ENCODE results near the gene TXNL4A.

The TXNL4A gene

DNA sequence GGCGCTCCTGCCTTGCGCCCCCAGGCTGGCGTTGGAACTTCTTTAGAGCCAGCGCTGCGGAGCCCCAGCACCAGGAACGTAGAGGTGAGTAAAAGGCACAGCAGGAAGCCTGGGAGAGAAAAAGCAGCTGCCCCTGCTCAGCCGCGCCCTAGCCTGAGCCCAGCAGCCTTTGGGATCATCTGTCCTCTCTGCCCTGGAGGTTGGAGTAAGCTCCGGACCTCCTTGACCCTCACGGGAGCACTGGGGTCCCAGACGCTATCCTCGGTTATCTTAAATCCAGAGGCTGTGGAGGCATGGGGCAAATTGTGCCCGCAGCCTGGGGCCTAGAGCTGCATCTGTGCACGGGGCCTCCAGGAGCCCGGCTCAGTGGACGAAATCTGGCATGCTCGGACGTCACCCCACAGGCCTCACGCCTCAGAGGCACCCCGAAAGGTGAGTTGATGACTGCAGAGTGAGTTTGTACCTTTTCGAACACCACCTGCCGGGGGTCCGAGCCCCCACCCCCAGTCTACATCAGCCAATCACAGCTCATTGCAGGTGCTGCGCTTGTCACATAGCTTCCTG lies 35.3 kb downstream of the TXNL4A start:
- H3K4me1 ChIP-seq = peaks cover 8% of the 10 kb centered on the region
- H3K4me3 ChIP-seq = no peak overlapping the region
- no peaks in the 10 kb centered on the region for H3K27me3 ChIP-seq (ENCODE audit: low read depth)
- peaks cover 8% of the 10 kb centered on the region; the same call in 1 of the 2 replicates for H3K36me3 ChIP-seq (replicated peaks)
- in situ Hi-C loops (cut with MboI; ENCODE audit: low sequenced_read_pairs) = no loop called here
- no peak for DNase-seq (ENCODE audit: low spot score in 2 of 2)
- H3K9me3 ChIP-seq = no peaks in the 10 kb centered on the region

DNA sequence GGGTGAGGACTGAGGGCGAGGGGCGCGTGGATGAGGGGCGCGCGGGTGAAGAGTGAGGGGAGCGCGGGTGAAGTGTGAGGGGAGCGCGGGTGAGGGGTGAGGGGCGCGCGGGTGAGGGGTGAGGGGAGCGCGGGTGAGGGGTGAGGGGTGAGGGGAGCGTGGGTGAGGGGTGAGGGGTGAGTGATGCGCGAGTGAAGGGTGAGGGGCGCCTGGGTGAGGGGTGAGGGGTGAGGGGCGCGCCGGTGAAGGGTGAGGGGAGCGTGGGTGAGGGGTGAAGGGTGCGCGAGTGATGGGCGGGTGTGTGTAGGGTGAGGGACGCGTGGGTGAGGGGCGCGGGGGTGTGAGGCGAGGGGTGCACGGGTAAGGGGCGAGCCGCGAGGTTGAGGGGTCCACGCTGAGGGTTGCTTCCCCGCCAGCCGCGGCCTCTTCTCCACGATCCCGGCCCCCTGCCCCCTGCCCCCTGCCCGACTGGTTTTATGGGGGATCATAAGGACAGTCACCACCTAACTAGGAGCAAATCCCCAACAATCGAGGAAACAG lies 35.8 kb downstream of the TXNL4A start:
- Histone ChIP-seq H3K4me1 (peaks cover 5% of the 10 kb centered on the region; the same call in 1 of the 2 replicates), H3K36me3 (replicated peaks) (peaks cover 8% of the 10 kb centered on the region; the same call in 1 of the 2 replicates), H3K9me3 (no peaks in the 10 kb centered on the region), H3K27me3 (ENCODE audit: low read depth) (no peaks in the 10 kb centered on the region), H3K4me3 (peak overlapping the region; percentile 56)
- in situ Hi-C loops (cut with MboI; ENCODE audit: low sequenced_read_pairs) = no loop called here
- no peak for DNase-seq (ENCODE audit: low spot score in 2 of 2)

DNA sequence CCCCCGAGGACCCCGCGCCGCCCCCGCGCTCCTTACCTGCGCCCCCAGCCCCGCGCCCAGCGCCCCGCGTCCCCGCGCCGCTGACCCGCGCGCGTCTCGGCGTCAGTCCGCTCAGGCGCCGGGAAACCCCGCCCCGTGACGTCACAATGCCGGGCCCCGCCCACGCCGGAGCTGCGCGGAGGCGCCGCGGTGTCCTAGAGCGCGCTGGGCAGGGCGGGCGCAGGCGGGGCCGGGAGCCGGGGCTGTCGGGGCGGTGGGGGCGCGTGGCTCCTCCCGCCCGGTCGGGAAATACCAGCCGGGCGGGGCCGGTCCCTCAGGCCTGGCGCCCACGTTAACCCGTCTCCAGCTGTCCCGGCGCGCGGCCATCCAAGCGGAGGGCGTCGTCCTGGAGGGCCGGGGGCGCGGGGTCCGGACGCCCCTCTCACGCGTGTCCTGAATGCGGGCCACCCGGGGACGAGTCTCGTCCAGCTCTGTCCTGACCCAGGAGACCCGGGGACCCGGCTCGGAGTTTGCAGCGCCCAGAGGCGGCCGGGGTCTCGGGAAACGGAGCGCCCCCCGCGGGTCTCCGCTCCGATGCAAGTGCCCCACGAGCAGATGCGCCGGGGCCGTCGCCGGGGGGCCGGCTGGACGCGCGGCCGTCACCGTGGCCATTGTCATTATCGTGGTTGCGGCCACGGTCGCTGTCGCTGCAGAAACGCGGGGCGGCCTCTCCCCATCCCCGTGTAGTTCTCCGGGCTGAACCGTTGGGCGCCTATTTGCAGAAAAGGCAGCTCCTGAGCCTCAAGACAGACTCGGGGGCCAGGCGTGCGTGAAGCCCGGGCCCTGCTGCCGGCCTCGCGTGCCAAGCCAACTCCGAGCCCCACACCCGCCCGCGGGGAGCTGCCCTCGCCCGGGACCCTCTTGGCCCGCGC lies 36.6 kb downstream of the TXNL4A start, which contains the start of gene SLC66A2:
TSS of gene SLC66A2 (minus strand) at position 109 of the 911 bp plus-strand sequence. CDS start 727 bp downstream, outside the sequence.
- DNase-seq (ENCODE audit: low spot score in 2 of 2) = peak; percentile 79 to 96
- Histone ChIP-seq H3K4me1 (peaks cover 5% of the 10 kb centered on the region; the same call in 1 of the 2 replicates), H3K9me3 (no peaks in the 10 kb centered on the region), H3K27me3 (ENCODE audit: low read depth) (no peaks in the 10 kb centered on the region), H3K4me3 (peak within 1 kb of the TSS; percentile 56), H3K36me3 (replicated peaks) (peaks cover 8% of the 10 kb centered on the region)
- in situ Hi-C loops (cut with MboI; ENCODE audit: low sequenced_read_pairs) = no loop called here

DNA sequence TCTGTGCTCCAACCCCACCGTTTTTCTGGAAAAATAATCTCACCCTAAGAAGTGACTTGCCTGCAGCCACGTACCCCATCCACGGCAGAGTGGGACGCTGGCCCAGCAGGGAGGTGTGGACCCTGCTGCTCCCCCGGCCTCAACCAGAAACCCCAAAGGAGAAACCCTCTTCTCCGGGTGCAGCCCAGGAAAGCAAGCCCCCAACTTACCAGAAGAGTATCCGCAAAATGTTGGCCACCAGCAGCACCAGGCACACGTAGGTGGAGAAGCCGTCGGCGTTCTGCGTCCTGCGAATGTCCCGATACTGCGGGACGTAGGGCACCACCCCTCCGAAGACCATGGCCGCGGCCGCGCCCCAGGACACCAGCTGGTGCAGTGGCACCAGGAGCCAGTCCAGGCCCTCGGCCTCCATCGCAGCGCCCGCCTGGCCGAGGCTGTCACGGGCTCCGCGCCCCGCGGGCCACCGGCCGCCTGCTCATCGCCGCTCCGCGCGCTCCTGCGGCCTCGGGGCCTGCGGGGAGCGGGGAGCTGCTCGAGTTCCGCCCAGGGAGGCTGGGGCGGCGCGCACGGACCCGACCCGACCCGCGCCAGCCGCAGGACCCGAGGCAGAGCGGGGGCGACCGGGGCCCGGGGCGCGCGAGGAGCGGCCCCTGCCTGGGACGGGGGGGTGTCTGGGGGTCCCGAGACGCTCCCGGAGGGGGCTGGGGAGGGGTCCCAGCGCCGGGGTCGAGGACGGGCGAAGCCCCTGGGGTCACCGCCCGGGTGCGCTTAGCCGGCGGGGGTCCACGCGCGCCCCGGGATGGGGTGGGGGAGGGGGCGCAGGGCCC lies 37.6 kb downstream of the TXNL4A start:
- in situ Hi-C loops (cut with MboI; ENCODE audit: low sequenced_read_pairs) = no loop called here
- H3K9me3 ChIP-seq = no peaks in the 10 kb centered on the region
- DNase-seq (ENCODE audit: low spot score in 2 of 2) = peak in 1 of 2 experiments; percentile 40
- peak overlapping the region; percentile 47 for H3K4me3 ChIP-seq
- H3K27me3 ChIP-seq (ENCODE audit: low read depth) = no peaks in the 10 kb centered on the region
- H3K36me3 ChIP-seq (replicated peaks) = peaks cover 8% of the 10 kb centered on the region
- peaks cover 5% of the 10 kb centered on the region; the same call in 1 of the 2 replicates for H3K4me1 ChIP-seq

DNA sequence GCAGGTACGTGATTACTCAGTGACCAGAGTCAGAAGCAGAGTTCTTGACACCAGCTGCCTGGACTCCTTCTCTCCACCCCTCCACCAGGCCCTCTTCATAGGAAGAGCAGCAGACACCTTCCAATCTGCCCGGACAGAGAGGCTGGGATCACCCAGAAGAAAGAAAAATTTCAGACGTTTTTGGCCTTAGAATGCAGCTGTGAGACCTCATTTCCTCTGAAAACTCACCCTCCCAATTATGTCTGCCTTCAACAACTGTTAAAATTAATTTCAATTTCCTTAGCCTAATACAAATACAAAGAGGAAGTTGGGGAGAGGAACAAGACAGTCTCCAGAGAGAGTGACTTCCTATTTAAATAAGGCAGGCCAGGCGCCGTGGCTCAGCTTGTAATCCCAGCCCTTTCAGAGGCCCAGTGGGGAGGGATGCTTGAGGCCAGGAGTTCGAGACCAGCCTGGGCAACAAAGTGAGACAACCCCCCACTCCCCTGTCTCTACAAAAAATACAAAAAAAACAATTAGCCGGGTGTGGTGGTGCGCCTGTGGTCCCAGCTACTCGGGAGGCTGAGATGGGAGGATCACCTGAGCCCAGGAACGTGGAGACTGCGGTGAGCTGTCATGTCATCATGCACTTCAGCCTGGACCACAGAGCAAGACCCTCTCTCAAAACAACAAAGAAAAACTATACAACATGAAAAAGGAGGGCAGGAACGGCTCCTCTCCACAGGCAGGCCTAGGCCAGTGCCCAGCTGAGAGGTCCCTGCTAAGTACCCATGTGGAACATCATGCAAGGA lies 38.5 kb downstream of the TXNL4A start:
- in situ Hi-C loops (cut with MboI; ENCODE audit: low sequenced_read_pairs) = no loop called here
- H3K27me3 ChIP-seq (ENCODE audit: low read depth) = no peaks in the 10 kb centered on the region

DNA sequence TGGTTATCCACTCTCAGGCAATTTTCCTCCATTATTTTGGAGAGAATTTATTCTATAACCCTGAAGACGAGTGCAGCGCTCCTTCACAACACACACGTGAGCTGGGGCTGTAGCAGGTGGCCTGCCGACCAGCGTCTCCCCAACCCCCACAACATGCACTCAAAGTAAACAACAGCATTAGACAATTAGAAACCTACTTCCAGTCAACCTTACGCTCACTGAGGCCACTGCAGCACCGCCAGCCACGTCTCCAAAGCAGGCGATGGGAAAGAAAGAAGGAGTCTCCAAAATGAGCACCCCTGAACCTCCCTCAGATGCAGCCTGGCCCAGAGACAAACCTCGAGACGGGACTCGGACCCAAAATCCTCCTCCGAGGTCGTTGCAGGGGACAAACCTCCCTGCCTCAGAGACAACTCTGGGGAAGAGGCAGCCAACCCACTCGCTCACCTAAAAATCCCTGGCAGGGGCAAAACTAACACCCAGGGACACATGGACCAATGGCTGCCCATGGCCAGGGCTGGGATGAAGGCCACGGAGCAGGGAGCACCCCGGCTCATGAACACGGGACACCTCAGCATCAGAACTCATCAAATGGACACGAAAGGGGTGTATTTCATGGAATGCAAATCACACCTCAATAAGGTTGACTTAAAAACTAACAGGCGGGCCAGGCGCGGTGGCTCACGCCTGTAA lies 39.5 kb downstream of the TXNL4A start:
- in situ Hi-C loops (cut with MboI; ENCODE audit: low sequenced_read_pairs) = no loop called here
- Histone ChIP-seq H3K4me1 (0 out of 2 replicates have a peak, but pooled peaks cover 5% of the 10 kb centered on the region), H3K36me3 (replicated peaks) (peaks cover 8% of the 10 kb centered on the region), H3K9me3 (no peaks in the 10 kb centered on the region), H3K4me3 (no peak overlapping the region), H3K27me3 (ENCODE audit: low read depth) (no peaks in the 10 kb centered on the region)
- peak in 1 of 2 experiments; percentile 5 for DNase-seq (ENCODE audit: low spot score in 2 of 2)

More for the DNA sequence above, 38.5 kb downstream of the TXNL4A start:
- DNase-seq (ENCODE audit: low spot score in 2 of 2) = peak in 1 of 2 experiments; percentile 9
- H3K4me1 ChIP-seq = peaks cover 5% of the 10 kb centered on the region; the same call in 1 of the 2 replicates
- H3K9me3 ChIP-seq = no peaks in the 10 kb centered on the region
- peaks cover 8% of the 10 kb centered on the region for H3K36me3 ChIP-seq (replicated peaks)
- H3K4me3 ChIP-seq = peak overlapping the region; percentile 47

DNA sequence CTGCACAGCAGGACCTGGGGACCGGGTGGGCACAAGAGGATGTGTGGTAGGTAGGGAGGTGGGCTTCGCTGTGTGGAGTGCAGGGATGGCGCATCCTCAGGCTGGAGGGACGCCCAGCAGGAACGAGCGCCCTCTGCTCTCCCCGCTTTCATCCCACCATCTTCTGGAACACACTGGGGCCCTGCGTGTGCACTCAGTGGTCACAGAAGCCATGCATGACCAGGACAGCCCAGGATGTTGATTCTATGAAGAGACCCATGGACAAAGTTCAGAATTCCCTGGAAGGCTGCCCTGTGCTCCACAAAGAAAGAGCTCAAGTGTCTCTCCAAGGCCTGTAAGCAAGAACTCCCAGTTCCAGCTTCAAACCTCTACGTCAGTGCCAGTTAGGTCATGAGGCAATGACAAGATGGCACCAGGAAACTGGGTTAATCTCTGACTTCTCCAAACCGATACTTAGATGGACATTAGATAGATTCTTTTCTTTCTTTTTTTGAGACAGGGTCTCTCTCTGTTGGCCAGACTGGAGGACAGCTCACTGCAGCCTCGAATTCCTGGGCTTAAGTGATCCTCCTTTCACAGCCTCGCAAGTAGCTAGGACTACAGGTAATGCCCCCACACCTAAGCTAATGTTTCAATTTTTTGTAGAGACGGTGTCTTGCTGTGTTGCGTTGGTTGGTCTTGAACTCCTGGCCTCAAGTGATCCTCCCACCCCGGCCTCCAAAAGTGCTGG lies 40.3 kb downstream of the TXNL4A start:
- Histone ChIP-seq H3K4me1 (0 out of 2 replicates have a peak, but pooled peaks cover 5% of the 10 kb centered on the region), H3K9me3 (no peaks in the 10 kb centered on the region)

DNA sequence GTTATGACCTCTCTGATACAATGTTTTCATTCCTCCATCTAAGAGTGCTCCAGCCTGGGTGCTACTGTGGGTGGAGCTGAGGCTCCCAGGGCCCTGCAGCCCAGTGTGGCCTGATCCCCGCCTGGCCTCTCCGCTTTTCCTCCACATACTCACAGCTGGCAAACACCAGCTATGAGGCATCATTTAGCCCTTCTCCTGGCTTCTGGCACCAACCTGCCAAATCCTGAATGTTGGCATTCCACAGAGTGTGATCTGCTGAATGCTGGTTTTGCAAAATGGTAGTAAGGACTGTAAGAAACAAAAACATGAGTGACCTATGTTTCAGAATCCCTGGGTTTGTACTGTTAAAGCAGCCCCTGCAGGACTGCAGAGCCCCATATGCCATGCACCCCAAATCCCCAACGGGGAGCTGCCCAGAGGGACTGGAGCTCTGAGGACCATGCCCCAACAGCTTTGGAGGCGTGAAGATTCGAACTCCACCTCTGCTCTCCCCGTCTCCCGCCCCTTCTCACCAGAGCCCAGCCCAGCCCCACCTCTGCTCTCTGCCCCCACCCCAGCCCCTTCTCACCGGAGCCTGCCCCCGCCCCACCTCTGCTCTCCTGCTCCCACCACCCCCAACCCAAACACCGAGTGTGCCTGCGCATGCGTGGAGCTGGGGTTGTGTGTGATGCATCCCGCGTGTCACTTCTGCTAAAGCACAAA lies 41.2 kb downstream of the TXNL4A start:
- in situ Hi-C loops (cut with MboI; ENCODE audit: low sequenced_read_pairs) = no loop called here
- peaks cover 17% of the 10 kb centered on the region for H3K36me3 ChIP-seq (replicated peaks)

More for the DNA sequence above, 40.3 kb downstream of the TXNL4A start:
- Histone ChIP-seq H3K27me3 (ENCODE audit: low read depth) (no peaks in the 10 kb centered on the region), H3K4me3 (no peak overlapping the region), H3K36me3 (replicated peaks) (peaks cover 9% of the 10 kb centered on the region)
- no peak for DNase-seq (ENCODE audit: low spot score in 2 of 2)
- in situ Hi-C loops (cut with MboI; ENCODE audit: low sequenced_read_pairs) = no loop called here

DNA sequence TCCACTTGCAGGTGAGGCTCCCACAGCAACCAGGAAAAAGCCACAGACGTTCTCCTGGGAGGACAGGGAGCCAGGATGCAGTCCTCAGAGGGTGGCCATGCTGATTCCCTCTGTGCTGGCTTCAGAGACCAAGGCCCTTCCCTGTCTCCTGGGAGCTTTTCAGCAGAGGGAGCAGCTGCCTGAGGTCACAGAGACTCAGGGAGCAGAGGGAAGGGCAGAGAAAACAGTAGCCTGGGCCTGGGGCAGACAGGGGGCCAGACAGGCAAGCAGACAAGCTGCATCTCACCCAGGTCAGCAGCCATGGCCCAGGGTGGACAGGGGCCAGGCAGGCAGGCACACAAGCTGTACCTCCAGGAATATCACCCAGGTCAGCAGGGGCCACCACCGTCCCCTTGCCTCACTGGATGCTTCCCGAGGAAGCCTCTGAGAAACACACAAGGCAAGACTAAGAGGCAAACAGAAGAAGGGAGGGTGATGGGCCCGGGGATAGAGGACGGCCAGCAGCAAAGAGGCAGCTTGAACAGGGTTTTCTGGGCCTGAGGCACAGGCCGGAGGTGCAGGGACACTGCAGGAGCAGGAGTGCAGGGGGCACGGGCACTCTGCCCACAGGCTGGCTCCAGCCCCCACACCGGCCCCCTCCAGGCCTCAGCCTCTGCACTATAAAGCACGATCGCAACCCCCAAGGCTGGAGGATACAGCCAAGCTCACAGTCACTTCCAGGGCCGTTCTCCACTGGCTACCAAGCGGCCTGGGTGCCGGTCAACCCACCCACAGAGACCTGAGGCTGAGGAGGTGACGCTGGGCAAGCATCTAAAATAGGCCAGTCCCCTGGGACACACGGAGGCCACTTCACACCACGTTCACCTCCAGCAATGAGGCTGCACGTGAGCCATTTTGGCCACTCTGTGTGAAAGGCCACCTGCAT lies 43.0 kb downstream of the TXNL4A start:
- no peaks in the 10 kb centered on the region for H3K9me3 ChIP-seq
- no peak overlapping the region for H3K4me3 ChIP-seq
- peaks cover 31% of the 10 kb centered on the region for H3K36me3 ChIP-seq (replicated peaks)
- no peaks in the 10 kb centered on the region for H3K27me3 ChIP-seq (ENCODE audit: low read depth)
- H3K4me1 ChIP-seq = 0 out of 2 replicates have a peak, but pooled peaks cover 5% of the 10 kb centered on the region
- in situ Hi-C loops (cut with MboI; ENCODE audit: low sequenced_read_pairs) = no loop called here
- peak in 1 of 2 experiments; percentile 7 for DNase-seq (ENCODE audit: low spot score in 2 of 2)

More for the DNA sequence above, 41.2 kb downstream of the TXNL4A start:
- H3K4me3 ChIP-seq = no peak overlapping the region
- no peaks in the 10 kb centered on the region for H3K27me3 ChIP-seq (ENCODE audit: low read depth)
- peak in 1 of 2 experiments; percentile 4 for DNase-seq (ENCODE audit: low spot score in 2 of 2)
- H3K4me1 ChIP-seq = 0 out of 2 replicates have a peak, but pooled peaks cover 5% of the 10 kb centered on the region
- H3K9me3 ChIP-seq = no peaks in the 10 kb centered on the region

DNA sequence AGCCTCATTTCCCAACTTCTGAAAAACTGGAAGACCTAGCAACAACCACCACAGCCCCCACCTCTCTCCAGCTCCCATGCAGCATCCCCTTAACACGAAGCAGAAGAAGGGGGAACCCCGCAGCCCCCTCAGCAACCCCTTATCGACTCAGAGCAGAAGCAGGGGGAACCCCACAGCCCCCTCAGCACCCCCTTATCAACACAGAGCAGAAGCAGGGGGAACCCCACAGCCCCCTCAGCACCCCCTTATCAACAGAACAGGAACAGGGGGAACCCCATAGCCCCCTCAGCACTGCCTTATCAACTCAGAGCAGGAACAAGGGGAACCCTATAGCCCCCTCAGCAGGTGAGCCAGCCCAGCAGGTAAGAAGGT lies 43.6 kb downstream of the TXNL4A start:
- Histone ChIP-seq H3K27me3 (ENCODE audit: low read depth) (no peaks in the 10 kb centered on the region), H3K4me3 (no peak overlapping the region), H3K36me3 (replicated peaks) (peaks cover 36% of the 10 kb centered on the region), H3K9me3 (no peaks in the 10 kb centered on the region), H3K4me1 (0 out of 2 replicates have a peak, but pooled peaks cover 2% of the 10 kb centered on the region)
- DNase-seq (ENCODE audit: low spot score in 2 of 2) = peak in 1 of 2 experiments; percentile 0
- in situ Hi-C loops (cut with MboI; ENCODE audit: low sequenced_read_pairs) = no loop called here
